Amniotic stem cell (primary cell): ENCODE data around the gene TRIM45.
A peak's percentile ranks its signal among the peaks of the same experiment; 100 is the strongest.
"Not testable (repeated sequence)": the region's sequence is repeated elsewhere in the genome, so short reads cannot be mapped to it uniquely, and the experiment has no call there.

ENCODE experiments used
- DNase-seq: peaks from one replicate; lab custom pipeline; 2025; lab: John Stamatoyannopoulos, UW

TRIM45 gene

DNA sequence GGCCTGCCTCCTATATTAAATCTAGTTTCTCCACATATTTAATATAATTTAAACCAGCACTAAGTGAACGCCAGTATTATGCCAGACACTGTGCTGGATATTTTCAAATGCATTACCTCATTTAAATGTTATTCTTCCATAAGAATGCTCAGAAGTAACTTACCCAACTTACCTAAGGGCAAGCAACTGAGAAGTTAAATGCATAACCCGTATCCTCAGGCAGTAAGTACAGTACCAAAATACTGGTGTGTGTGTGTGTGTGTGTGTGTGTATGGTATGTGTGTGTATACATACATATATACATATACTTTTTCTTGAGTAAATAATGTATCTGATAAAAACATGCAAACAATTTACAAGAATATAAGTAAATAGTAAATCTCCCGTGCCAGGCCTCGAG lies 9.0 kb upstream of the TRIM45 start:
- DNase-seq: no peak

DNA sequence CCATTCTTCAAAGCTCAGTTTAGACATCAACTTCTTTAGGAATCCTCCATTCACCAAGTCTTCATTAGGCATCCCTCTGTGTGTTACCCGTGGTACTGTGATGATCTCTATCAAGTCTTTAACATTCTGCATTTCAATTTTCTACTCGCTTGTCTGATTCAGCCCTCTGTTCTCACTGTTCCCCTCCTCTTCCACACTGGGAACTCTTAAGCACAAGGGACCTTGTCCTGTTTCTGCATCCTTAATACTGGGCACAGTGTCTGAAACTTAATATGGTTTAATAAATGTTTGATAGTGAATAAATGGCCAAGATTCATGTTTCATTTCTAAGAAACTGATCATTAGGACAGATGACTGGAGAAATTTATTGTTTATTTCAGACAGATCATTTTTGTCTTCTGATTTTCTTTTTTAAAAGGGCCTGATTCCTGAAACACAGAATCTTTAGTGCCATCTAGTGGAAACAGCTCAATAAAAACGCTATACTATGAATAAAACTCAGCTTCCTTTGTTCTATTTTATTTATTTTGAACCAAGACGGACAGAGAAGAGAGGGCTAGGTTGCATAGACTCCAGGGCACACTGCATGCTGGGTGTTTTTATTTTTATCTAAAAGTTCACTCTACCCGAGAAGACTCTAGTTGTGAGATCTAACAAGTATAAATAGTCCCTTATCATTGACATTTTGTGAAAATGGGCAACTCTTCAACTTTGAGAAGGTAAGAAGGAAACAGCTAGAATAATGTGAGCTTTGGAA lies 7.0 kb upstream of the TRIM45 start:
- DNase-seq: peak; percentile 29

DNA sequence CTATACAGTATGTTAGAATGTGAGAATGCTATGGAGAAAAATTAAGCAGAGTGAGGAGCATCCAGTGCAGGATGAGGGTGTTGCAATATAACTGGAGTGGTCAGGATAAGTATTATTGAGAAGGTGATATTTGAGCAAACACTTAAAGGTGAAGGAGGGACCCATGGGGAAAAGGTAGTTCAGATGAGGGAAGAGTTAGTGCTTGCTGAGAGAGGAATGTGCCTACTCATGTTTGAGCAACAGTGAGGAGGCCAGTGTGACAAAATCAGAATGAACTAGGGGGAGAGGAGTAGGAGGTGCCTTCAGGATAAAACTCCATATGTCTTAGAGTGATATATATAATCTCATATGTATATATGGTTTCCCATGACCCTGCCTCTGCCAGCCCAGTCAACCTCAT lies 6.2 kb upstream of the TRIM45 start:
- no peak for DNase-seq

DNA sequence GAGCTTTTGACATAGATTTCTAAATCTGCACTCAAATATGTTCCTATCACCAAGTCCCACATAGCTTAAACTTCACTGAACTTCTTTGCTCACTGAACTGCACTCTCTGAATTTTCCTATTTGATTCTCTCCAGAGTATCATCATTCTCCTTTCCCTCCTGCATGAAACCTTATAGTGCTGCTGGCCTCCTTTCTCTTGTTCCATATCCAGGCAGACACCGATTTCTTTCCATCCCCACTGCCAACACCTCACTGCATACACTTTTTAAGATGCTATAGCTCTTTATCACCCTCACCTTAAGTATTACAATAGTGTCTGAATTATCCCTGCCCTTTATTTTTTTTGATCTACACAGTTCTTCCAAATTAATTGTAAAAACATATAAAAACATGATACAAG lies 3.1 kb upstream of the TRIM45 start:
- no peak for DNase-seq

DNA sequence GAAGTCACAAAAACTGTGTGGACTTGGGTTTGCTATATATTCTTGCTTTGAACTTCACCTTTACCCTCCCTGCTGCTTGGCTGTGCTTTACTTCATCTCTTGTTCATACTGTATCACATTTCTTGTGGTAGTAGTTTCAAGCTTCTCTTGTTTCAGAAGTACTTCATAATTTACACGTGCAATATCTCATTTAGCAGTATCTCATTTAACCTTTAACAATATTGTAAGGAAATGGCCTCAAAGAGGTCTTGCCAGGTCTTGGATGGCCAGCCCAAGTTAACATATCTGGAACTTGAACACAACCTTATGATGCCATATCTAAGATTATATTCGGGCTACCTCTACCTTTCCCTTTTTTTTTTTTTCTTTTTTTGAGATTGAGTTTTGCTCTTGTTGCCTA lies 1.7 kb upstream of the TRIM45 start:
- no peak for DNase-seq

DNA sequence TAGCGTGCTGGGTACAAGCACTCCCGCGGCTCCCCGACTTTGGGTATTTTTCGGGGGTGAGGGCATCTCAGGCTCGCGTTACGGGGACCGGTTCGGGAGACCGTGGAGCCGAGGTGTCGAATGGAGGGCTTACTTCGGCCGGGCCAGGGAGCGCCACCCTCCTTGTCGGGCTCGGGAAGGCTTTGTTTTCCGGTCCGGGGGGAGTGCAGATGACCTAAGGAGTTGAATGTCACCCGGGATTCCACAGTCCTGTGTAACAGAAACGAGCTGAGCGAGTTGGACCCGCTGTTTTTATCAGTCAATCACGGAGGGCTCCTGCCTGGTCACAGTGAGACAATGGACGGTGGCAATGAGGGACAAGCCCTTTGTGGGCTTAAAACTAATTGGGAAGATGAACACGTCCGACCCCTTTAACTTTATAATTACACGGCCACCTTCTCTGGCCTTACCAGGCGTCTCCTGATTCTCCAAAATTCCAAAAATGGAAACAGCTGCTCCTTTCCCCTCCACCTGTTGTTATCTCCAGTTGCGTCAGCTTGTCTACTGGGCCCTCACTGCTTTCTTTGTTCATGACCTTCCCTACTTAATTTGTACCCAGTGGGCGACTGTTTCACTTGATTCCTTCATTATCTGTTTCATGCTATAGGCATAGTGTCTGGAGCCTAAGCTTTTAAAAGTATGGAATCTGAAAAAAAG lies 929 bp upstream of the TRIM45 start:
- DNase-seq: no peak

DNA sequence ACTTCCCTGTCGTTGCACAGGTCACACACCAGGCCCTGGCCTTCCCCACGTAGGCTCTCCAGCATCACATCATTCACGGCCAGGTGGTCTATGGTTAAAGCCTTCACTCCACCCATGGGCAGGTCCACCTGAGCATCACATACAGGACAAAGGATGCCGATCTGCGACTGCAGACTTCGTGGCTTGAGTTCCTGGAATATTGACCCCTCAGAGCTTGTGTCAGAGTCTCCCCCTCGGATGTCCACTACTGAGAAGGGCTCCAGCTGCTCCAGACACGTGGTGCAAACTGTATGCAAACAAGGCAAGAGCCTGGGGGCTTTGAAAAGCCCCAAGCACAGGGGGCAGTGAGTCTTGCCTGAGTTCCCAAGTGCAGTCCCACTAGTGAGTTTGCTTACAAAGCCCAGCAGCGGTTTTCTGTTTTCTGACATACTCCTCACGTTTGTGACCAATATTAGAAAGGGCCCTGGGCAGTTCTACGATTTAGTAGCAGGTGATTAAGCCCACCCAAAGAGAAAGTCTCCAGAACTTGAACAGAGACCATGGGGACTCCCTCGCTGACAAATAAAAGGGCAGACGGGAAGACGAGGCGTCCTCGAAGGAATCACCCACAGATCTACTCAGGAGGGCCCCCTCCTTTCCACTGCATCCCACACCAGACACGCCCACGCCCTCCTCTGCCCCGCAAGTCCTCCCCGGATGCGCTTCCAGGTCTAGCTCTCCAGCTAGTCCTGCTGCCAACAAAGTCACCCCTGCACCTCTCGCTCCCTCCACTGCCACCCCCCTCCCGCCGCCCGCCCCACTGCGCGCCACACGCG lies 568 bp downstream of the TRIM45 start:
- DNase-seq: no peak

DNA sequence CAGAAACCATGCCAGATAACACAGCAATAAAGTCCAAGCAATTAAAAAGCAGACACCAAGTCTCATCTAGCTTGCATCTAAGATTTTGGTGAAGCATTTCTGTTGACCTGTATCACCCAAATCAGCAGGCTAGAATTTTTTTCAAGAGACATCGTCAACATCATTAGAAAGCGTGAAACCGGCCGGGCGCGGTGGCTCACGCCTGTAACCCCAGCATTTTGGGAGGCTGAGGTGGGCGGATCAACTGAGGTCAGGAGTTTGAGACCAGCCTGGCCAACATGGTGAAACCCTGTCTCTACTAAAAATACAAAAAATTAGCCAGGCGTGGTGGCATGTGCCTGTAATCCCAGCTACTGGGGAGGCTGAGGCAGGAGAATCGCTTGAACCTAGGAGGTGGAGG lies 2.4 kb downstream of the TRIM45 start:
- DNase-seq: not testable (repeated sequence)

DNA sequence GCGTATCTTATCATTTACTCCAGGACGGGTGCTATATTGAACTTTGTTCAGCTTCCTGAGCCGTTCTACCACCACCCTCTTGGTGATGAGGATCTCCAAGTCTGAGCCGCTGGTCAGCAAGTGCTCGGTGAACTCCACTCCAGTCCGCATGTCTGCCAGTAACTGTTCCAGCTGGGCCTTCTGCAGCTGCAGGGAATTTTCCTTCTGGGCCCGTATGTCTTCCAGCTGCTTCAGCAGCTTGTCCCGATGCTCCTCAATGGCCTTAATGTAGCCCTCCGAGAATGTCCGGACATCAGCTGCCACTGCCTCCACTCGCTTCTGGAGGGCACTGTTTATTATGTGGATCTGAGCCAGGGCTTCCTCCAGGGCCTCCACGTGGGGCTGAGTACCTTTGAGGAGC lies 3.4 kb downstream of the TRIM45 start:
- DNase-seq: no peak

DNA sequence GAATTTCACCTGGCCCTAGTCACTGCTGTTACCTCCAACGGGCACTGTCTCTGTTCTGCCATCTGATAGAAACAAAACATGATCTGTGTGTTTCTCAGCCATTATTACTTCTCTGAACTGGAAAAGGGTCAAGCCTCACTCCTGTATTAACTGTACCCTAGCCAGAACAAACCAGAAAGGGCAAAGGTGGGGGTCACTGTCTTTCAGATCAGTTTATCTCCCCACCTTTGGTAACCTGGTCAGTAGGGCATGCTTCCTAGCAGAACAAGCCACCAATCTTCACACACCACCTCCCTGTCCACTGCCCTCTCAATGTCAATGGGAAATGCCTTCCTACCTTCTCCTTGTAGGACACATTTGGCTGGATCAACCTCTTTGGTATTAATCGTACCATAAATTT lies 3.9 kb downstream of the TRIM45 start:
- DNase-seq: no peak

DNA sequence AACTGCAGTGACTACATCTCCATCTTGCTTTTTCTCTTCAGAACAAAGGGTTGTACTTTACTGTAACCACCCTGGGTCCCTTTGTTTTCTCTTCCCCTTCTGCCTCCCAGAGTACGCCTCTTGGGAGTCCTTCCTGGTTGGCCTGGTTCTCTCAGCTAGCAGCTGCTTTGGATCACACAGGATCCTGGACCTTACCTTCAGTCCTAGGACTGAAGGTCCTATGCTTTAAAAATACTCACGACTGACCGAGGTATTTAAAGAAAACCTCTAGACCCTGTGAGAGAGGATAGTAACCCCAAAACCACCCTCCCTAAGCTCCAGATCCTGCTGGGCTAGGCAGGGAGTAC lies 4.8 kb downstream of the TRIM45 start:
- no peak for DNase-seq

DNA sequence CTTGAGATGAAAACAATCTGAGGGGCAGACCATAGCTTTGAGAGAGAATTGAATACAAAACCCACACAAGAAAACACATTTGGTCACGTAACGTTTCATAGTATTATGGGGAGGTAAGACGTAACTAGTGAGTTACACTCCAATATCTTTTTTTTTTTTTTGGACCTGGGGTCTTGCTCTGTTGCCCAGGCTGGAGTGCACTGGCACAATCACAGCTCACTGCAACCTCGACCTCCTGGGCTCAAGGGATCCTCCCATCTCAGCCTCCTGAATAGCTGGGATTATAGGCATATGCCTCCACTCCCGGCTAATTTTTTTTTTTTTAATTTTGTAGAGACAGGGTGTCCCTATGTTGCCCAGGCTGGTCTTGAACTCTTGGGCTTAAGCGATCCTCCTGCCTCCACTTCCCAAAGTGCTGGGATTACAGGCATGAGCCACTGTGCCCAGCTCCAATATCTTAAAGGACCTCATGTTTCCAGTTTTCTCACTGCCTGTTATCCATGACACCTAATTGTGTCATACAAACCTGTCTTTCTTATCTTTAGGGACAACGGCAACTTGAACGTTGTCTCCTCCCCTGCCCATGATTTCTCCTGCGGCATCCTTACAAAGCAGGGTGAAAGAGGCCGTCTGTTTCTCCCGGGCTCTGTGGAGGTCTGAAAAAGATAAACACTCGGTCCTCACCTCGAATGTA lies 5.3 kb downstream of the TRIM45 start:
- DNase-seq: no peak

DNA sequence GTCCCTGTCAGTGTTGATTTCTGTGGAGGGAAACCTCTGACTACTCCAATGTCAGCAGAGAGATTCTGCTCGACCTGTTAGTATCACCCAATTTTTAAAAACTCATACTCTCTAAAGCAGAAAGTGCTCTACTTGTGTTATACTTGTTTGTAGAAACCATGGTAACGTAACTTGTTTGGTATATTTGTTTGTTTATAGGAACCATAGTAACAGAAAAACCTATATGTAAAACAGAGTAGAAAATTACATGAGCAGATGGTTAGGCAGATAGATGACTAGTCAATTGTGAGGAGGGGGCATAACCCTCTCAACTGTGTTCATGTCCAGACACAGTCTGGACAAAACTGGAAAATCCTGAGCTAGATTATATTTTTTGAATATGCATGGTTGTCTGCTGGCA lies 6.7 kb downstream of the TRIM45 start:
- DNase-seq: no peak

DNA sequence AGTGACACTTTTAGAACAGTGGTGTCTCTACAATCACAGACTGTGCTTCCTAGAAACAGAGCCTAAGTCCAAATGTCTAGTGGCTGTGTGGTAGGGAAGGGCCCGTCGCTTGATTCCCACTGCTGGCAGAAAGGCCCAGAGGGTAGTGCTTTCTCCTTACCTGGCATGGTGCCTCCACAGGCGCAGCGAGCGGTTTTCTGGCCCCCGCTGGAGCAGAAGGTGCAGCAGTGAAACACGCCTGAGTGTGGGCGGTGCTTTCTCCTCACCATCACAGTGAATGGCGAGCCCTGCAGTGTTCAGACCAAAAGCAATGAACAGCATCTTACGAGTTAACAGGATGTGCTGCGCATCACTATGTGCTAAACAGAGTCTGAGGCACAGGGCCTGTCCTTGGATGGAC lies 8.3 kb downstream of the TRIM45 start:
- DNase-seq: no peak

DNA sequence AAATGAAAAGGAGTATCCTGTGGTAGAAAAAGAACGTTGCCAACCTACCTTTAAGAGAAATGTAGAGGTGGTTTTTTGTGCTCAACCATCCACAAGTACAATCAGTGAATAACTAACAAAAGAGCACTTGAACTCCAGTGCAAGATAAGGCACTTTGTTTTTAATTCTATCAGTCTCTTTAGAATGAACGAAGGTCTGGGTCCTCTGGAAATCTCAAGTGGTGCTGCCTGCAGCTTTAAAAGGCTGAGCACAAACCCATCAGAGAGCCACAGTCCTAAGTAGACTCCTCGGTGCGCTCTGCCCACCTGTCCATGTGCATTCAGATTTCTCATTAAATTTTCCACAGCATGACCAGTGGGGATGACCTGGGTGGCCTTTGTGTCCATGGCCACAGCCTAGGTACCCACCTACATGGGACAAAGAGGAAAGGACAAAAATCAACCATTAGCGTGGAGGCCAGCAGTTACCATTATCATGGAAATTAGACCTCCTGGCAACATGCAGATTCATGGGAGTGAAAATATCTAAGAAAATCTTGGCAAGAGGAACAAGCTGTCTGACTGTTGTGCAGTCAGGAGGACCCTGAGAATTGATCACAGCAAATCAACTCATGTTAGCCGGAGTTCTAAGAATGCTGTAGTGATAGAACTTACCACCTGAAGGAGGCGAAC lies 9.4 kb downstream of the TRIM45 start:
- no peak for DNase-seq

DNA sequence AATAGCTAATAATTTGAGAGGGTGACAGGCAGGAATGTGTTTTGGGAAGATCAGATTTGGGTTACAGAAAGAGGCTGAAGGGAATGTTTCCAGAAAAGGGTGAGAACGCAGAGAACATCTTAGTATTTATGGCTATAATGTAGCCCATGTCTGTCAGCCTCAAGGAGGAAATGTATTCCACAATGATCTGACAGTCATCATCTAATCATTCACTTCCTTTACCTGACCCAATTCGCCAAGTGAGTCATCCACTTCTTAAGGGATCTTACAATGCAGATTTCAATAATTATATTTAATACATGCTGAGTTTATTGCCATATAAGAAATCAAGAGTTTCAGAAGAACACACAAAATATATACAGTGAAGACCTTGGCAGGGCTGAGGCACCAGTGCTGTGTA lies 10.8 kb downstream of the TRIM45 start:
- DNase-seq: no peak

DNA sequence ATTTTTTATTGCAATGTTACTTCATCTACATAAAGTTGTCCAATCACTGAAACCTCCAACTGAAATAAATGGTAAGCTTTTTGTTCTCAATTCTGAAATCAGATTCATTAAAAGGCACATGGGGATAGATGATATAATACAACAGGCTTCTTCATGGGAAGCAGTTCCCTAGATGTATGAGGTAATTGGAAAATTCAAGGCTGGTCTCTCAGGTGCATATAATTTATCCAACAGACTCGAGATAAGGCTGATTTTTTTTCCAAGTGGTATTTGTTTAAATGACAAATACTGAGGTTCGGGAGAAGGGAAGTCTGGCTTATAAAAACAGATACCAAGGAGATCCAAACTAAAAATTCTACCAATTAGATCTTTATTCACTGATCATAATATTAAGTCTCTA lies 14.2 kb downstream of the TRIM45 start:
- no peak for DNase-seq

DNA sequence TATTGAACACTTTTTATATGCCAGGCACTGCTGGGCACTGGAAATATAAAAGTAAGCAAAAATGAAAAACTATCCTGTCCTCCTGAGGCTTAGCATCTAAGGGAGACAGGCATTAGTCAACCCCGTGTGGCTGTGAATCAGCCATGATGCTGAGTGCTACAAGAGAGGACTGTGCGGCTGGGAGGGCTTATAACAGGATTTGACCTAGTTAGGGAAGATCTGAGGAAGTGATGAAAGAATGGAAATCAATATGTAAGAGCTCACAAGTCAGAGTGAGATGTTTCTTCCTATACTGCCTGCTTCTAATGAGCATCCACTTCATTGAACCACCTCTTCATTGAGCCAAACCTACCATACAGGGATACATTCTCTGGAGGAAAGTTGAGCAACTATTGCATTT lies 15.1 kb downstream of the TRIM45 start:
- DNase-seq: no peak

DNA sequence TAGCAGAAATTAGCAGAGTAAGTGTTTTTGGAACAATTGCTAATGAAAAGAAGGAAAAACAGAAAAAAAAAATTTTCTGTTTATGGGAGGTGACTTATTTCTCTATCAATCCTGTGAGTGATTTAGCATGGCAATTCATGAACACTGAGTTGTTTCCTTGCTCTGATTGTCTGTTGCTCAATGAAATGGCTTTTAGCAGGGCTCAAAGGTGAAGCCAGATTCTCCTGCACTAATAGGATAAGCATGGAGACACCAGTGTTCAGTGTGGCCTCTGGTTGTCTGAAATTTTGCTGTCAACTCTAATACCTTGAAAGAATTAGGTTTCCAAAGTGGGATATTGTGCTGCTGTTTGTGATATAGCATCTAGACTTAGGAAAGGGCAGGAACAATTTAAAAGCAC lies 15.8 kb downstream of the TRIM45 start:
- DNase-seq: no peak

DNA sequence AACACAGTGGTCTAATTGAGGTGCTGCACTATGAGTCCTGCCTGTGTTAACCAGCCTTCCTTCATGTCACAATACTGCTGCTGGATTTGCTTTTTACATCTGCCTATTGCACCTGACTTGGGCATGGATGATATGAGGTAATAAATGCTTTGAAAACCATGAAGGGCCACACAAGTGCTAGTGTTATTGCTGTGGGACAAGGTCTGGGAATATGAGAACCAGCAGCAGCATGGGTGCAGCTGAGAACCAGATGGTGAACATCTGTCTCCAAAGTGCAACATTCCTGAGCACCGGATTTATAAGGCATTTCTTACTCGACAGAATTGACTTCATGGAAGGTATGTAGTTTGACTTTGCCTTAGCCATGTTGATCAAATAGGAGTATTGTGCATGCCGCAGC lies 16.6 kb downstream of the TRIM45 start:
- no peak for DNase-seq

DNA sequence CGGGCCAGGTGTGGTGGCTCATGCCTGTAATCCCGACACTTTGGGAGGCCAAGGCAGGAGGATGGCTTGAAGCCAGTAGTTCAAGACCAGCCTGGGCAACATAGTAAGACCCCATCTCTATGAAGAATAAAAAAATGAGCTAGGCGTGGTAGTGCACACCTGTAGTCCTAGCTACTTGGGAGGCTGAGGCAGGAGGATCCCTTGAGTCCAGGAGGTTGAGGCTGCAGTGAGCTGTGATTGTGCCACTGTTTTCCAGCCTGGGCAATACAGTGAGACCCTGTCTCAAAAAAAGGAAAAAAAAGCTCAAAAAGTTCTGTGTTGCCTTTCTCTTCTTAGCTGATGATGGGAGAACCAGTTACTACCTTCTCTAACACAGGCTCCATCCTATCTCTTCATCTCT lies 19.7 kb downstream of the TRIM45 start:
- not testable (repeated sequence) for DNase-seq

DNA sequence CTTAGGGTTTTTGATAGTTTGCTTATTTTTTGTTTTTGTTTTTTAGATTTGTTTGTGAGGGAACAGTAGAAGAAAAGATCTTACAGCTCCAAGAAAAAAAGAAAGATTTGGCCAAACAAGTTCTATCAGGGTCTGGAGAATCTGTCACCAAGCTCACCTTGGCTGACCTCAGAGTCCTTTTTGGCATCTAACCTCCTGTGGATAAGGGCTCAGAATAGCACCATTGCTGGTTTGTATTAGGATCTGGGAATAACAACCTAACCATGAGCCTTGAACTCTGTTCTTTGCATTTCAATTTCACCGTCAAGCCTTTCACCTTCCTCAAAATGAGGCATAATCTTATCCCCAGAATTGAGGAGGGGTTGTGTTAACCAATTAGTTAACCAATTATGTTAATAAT lies 20.2 kb downstream of the TRIM45 start:
- DNase-seq: no peak
